Kidney glomerular epithelial cell (primary cell): ENCODE data around the gene IFI44.

Experiments used
- DNase-seq: peaks from one replicate; lab custom pipeline; 2025; lab: John Stamatoyannopoulos, UW

The IFI44 gene, protein sequence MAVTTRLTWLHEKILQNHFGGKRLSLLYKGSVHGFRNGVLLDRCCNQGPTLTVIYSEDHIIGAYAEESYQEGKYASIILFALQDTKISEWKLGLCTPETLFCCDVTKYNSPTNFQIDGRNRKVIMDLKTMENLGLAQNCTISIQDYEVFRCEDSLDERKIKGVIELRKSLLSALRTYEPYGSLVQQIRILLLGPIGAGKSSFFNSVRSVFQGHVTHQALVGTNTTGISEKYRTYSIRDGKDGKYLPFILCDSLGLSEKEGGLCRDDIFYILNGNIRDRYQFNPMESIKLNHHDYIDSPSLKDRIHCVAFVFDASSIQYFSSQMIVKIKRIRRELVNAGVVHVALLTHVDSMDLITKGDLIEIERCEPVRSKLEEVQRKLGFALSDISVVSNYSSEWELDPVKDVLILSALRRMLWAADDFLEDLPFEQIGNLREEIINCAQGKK

GRCh38 chr1:78649628-78650027 lies at the start of gene IFI44:
IFI44 (plus strand) TSS chr1:78649831; CDS start chr1:78650196, 365 bp downstream.
- DNase-seq: peak; percentile 85

- no peak for DNase-seq
Observed at GRCh38 chr1:78601068-78601467, 48.6 kb upstream of the IFI44 start.

GRCh38 chr1:78603206-78603605 lies 46.4 kb upstream of the IFI44 start:
- no peak for DNase-seq

GRCh38 chr1:78604643-78605042 lies 45.0 kb upstream of the IFI44 start:
- no peak for DNase-seq

- DNase-seq: no peak
Observed at GRCh38 chr1:78606274-78606673, 43.4 kb upstream of the IFI44 start.

DNA sequence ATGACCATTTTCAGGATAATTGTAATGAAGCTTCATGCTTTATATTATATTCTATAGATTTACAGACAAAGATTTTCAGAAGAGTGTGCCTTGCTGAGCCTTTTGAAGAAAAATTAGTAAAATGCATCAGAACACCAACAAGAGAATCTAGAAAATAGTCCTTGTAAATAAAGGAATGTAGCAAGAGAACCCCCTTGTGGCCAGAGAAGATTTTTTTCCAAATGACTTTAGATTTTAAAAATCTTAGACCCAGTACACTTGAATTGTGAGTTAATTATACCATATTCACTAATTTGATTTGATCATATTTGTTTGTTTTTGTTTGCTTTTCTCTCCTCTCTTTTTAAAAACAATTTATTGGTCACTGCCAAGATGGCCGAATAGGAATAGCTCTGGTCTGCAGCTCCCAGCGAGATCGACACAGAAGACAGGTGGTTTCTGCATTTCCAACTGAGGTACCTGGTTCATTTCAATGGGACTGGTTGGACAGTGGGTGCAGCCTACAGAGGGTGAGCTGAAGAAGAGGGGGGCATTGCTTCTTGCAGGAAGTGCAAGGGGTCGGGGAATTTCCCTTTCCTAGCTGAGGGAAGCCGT lies 42.2 kb upstream of the IFI44 start:
- DNase-seq: peak; percentile 34

- DNase-seq: no peak
Observed at GRCh38 chr1:78607944-78608343, 41.7 kb upstream of the IFI44 start.

DNA sequence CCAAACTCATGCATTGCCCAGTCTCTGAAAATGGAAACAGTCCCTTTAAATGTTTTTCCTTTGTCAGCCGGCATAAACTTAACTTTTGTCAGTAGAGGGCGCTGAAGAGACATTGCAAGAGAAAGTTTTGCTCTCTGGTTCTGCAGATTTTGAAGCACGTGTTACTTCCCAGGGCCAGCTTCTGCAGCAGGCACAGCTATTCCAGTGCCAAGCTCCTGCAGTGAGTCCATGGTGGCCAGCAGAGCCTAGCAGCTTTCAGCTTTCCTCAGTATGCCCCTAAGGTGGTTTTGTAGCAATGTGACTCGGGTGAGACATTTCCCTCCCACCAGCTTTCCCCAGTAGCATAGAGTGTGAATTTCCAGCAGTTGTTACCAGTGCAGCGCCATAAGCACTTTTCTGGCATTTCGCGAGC lies 32.0 kb upstream of the IFI44 start:
- DNase-seq: peak; percentile 68

- no peak for DNase-seq
Observed at GRCh38 chr1:78619032-78619431, 30.6 kb upstream of the IFI44 start.

DNA sequence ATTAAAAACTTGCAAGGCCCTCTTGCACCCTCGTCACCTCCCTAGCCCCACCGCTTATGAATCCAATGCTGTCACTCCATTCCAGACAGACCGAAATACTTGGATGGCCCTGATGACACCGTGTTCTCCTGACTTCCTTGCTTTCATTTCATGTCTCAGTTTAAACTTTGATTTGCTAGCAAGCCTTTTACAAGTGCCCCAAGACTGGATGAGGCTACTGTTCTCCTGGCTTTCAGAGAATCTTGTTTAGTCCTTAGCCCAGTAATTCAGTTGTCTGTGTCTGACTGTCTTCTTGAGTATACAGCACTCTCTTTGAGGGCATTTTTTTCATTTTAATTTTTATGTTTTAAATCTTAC lies 30.2 kb upstream of the IFI44 start:
- no peak for DNase-seq

- peak; percentile 30 for DNase-seq
Observed at GRCh38 chr1:78619803-78620579, 29.6 kb upstream of the IFI44 start, which contains the start of gene IFI44L. IFI44L (plus strand) TSS chr1:78620448; CDS start chr1:78627916, 7,468 bp downstream.

DNA sequence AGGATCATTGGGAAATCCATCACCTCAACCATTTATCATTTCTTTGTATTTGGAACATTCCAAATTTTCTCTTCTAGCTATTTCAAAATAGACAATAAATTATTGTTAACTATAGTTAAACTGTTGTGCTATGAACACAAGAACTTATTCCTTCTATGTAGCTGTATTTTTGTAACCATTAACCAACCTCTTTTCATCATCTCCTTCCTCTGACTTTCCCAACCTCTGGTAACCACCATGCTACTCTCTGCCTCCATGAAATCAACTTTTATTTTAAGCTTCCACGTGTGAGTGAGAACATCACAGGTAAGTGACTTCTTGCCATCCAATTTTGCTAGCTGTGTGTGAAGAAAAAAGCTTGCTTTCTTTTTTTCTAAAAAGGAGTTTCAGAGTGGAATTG lies 29.0 kb upstream of the IFI44 start:
- no peak for DNase-seq

DNA sequence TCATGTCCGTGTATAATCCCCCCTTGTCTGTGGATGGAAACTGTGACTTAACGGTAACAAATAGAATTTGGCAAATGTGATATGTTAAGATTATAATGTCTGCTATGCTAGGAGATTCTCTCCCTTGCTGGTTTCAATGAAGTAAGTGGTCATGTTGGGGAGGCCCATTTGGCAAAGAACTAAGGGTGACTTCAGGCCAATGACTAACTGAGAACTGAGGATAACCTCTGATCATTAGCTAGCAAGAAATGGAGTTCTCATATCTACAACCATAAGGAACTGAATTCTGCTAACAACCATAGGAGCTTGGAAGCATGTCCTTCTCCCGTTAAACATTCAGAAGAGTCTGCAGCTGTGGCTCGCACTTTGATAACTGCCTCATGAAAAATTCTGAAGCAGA lies 27.1 kb upstream of the IFI44 start:
- no peak for DNase-seq

- DNase-seq: no peak
Observed at GRCh38 chr1:78624035-78624434, 25.6 kb upstream of the IFI44 start.

- no peak for DNase-seq
Observed at GRCh38 chr1:78627321-78627720, 22.3 kb upstream of the IFI44 start.

DNA sequence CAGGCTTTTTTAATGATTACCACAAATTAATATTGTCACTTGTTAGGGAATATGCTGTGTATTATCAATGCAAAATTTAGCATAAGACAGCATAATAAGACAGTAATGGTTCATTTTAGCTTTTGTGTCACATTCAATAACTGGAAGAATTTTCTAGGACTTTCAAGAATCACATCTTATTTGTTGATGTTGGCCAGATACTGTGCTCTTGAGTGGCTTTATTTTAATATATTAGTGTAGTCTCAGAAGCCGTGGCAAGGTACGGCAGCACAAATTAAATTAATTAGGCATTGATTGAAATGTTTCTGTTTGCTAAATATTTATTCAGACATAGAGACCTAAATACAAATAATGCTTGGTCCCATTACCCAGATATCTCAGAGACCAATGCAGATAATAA lies 19.0 kb upstream of the IFI44 start:
- DNase-seq: no peak

DNA sequence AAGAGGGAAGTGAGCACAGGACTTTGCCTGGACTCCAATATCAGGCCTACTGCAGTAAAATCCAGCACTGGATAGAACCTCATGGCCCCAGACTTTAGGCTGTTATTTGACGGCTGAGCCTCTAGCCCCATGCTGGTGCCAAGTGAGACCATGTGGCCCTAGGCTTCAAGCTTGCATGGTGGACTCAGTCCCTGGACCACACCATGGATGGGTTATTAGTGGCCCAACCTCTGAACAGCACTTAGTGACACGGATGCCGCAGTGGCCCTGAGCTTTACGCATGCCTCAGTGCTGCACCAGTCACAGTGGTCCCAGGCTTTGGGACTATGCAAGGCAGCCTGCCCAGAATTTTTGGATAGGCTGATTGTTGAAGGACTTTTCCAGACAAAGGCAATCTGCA lies 16.4 kb upstream of the IFI44 start:
- no peak for DNase-seq

DNA sequence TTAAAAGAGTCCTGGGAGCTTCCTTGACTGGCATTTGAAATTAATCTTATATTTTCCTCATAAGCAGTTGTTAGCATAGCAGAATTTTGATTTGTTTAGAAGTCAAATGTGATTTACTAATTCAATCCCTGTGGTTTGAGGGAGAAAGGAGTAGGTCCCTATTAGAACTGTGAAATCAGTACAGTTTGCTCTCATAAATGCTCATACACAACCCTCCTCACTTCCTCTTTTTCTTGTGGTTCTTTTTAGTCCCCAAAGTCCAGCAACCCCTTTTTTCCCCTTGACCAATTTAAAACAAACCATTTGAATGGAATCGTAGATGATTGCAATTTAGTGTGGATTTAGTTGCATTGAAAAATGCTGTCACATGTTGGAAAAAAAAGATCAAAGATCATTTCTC lies 9.2 kb upstream of the IFI44 start:
- no peak for DNase-seq

DNA sequence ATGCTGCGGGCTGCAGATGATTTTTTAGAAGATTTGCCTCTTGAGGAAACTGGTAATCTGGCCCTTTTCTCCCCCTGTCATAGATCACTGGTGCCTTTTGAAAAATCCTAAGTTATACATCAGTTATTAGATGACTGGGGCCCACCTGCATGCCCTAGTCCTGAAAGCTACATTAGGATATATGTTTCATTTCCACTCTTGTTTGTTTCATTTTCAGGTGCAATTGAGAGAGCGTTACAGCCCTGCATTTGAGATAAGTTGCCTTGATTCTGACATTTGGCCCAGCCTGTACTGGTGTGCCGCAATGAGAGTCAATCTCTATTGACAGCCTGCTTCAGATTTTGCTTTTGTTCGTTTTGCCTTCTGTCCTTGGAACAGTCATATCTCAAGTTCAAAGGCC lies 8.1 kb upstream of the IFI44 start:
- DNase-seq: no peak

GRCh38 chr1:78645723-78646122 lies 3.9 kb upstream of the IFI44 start:
- DNase-seq: no peak

DNA sequence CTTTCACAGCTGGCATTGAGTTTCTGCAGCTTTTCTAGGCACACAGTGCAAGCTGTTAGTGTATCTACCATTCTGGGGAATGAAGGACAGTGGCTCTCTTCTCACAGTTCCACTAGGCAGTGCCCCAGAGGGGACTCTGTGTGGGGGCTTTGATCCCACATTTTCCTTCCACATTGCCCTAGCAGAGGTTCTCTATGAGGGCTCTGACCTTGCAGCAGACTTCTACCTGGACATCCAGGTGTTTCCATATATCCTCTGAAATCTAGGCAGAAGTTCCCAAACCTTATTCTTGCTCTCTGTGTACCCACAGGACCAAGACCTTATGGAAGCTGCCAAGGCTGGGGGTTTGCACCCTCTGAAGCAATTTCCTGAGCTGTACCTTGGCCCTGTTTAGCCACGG lies 2.4 kb upstream of the IFI44 start:
- no peak for DNase-seq

DNA sequence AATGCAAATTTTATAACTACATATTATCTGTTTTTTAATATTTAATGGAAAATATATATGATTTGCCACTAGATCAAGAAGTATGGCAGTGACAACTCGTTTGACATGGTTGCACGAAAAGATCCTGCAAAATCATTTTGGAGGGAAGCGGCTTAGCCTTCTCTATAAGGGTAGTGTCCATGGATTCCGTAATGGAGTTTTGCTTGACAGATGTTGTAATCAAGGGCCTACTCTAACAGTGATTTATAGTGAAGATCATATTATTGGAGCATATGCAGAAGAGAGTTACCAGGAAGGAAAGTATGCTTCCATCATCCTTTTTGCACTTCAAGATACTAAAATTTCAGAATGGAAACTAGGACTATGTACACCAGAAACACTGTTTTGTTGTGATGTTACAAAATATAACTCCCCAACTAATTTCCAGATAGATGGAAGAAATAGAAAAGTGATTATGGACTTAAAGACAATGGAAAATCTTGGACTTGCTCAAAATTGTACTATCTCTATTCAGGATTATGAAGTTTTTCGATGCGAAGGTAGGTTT lies 556 bp downstream of the IFI44 start:
- DNase-seq: no peak

GRCh38 chr1:78651241-78651640 lies 1.6 kb downstream of the IFI44 start:
- DNase-seq: no peak
